ENCODE results near the gene ASPM. TPM values are rescaled to one million over a fixed set of nuclear protein-coding genes. Genes with fewer than 3 reads are reported as not detected.

The ASPM gene
- total and polyA plus RNA-seq, 2 of the 8 experiments (the other 6 are each of a cell fraction or from before 2014, with no cell fraction given) = 5.1 to 50.3 TPM

GRCh38 chr1:197195100-197195499 is 48.6 kb upstream of the ASPM start:
- H3K9me3 ChIP-seq (ENCODE audit: insufficient read depth in 2 of 2, low read depth in 1 of 2, low read length in 1 of 2) = no peaks in the 10 kb centered on the region
- no peaks in the 10 kb centered on the region for H3K79me1 ChIP-seq (ENCODE audit: low read depth, low read length)
- H4K5ac ChIP-seq (ENCODE audit: insufficient read length, low read depth, low read length) = no peak overlapping the region
- H3K23ac ChIP-seq (ENCODE audit: insufficient read length) = no peak overlapping the region
- H3K27ac ChIP-seq (ENCODE audit: low read depth, low read length) = no peak overlapping the region
- ChIA-PET POLR2A (ENCODE audit: partially characterized antibody) (no interaction called here), CTCF (ENCODE audit: partially characterized antibody) (interaction anchor here (1.0 kb wide), 1 partner anchor 162 kb away, joined by 4 read pairs; no protein-coding TSS in a partner anchor)
- no peak overlapping the region for H2BK5ac ChIP-seq (ENCODE audit: low read depth, low read length)
- no peak overlapping the region for H3K14ac ChIP-seq (ENCODE audit: insufficient read length)
- H3K27me3 ChIP-seq (replicated peaks in 1 of 4; ENCODE audit: control insufficient read depth in 3 of 4, extremely low read depth in 1 of 4, insufficient read depth in 3 of 4, low read length in 3 of 4) = no peaks in the 10 kb centered on the region
- no peak overlapping the region for H4K8ac ChIP-seq (ENCODE audit: extremely low read depth, insufficient read depth, low read length)
- no peak overlapping the region; a peak in 1 of 8 replicates for H3K4me3 ChIP-seq (ENCODE audit: extremely low read depth in 1 of 4, insufficient read depth in 2 of 4, low read depth in 3 of 4, low read length in 4 of 4)
- H3K23me2 ChIP-seq (ENCODE audit: low read depth, low read length) = no peaks in the 10 kb centered on the region; the same call in 1 of the 2 replicates
- no peak for DNase-seq (ENCODE audit: low read depth in 1 of 2, low spot score in 2 of 2)
- no peak overlapping the region for H2AK5ac ChIP-seq (ENCODE audit: low read depth, low read length)
- peaks cover 0 to 2% of the 10 kb centered on the region in 2 experiments for H4K20me1 ChIP-seq (replicated peaks in 1 of 2; ENCODE audit: control insufficient read depth in 1 of 2, insufficient read depth in 2 of 2, low read length in 2 of 2)
- no peak overlapping the region for H3K56ac ChIP-seq (replicated peaks; ENCODE audit: insufficient read length, low read depth, low read length)
- H2AFZ ChIP-seq (ENCODE audit: low read length) = no peak overlapping the region
- FAIRE-seq = no peak
- no peak overlapping the region for H3K4ac ChIP-seq (replicated peaks; ENCODE audit: insufficient read length, low read depth, low read length)
- no peak overlapping the region for H3K4me2 ChIP-seq (ENCODE audit: insufficient read depth in 1 of 2, low read depth in 2 of 2, low read length in 2 of 2)
- H3K4me1 ChIP-seq (replicated peaks in 1 of 4; ENCODE audit: control insufficient read depth in 3 of 4, insufficient read depth in 4 of 4, low read length in 3 of 4) = peaks cover 0 to 6% (median 1%) of the 10 kb centered on the region in 4 experiments; a peak in 1 of 7 replicates
- peaks cover 0 to 65% of the 10 kb centered on the region in 2 experiments; a peak in 2 of 4 replicates for H3K79me2 ChIP-seq (ENCODE audit: control insufficient read depth in 1 of 2, insufficient read depth in 2 of 2, low read length in 2 of 2)
- H2BK12ac ChIP-seq (ENCODE audit: low read depth, low read length) = no peak overlapping the region
- no peak overlapping the region for H2BK20ac ChIP-seq (ENCODE audit: low read length)
- H3K18ac ChIP-seq (ENCODE audit: extremely low read depth, low read length) = no peak overlapping the region
- H2BK15ac ChIP-seq (ENCODE audit: low read length) = no peak overlapping the region
- TF ChIP-seq TAF1 (IDR thresholded peaks at IDR 0.05; ENCODE audit: low read depth, low read length) = no peak
- no peak for TF ChIP-seq EGR1 (IDR thresholded peaks at IDR 0.05; ENCODE audit: borderline replicate concordance, low read depth, low read length)
- TF ChIP-seq HDAC2 (IDR thresholded peaks at IDR 0.05; ENCODE audit: borderline replicate concordance in 1 of 2, low read depth in 2 of 2, low read length in 2 of 2) = no peak
- TF ChIP-seq JUN (IDR thresholded peaks at IDR 0.05; ENCODE audit: low read depth, low read length) = no peak
- no peak for TF ChIP-seq MAFK (IDR thresholded peaks at IDR 0.05; ENCODE audit: low read depth, low read length)
- no peak for TF ChIP-seq KDM1A (IDR thresholded peaks at IDR 0.05; ENCODE audit: borderline replicate concordance, low read length)
- no peak for TF ChIP-seq SUZ12 (IDR thresholded peaks at IDR 0.05; ENCODE audit: low read length)
- TF ChIP-seq PHF8 (conservative IDR thresholded peaks at IDR 0.05; ENCODE audit: low read depth, low read length) = no peak
- TF ChIP-seq POLR2A (IDR thresholded peaks at IDR 0.05; ENCODE audit: control extremely low read depth in 1 of 2, low read depth in 2 of 2, low read length in 2 of 2) = no peak
- H2BK120ac ChIP-seq (replicated peaks; ENCODE audit: low read depth, low read length) = no peak overlapping the region
- peaks cover 0 to 12% (median 0%) of the 10 kb centered on the region in 4 experiments; a peak in 2 of 8 replicates for H3K36me3 ChIP-seq (ENCODE audit: control insufficient read depth in 2 of 4, insufficient read depth in 4 of 4, low read length in 3 of 4)
- H4K91ac ChIP-seq (replicated peaks; ENCODE audit: insufficient read length, low read length) = no peak overlapping the region
- no peak overlapping the region for H3K9ac ChIP-seq (replicated peaks in 1 of 4; ENCODE audit: extremely low read depth in 1 of 4, low read depth in 3 of 4, low read length in 3 of 4)

All from H1 (cell line).